Urinary bladder (tissue), 4 donors: ENCODE results near the gene BCL2L13. TPM values are rescaled to one million over a fixed set of nuclear protein-coding genes. Genes with fewer than 3 reads are reported as not detected.

Source experiments
- DNase-seq: peaks from one replicate; pipeline ENCODE4 v3.0.0-alpha.2; 2015; ENCODE audit errors: extremely low spot score
- H3K27ac ChIP-seq: one replicate; pipeline ENCODE4 v1.5.1; 2013; ENCODE audit warnings: low read depth, mild to moderate bottlenecking, moderate library complexity
- H3K36me3 ChIP-seq: one replicate; pipeline ENCODE4 v1.6.1; 2013; ENCODE audit warnings: mild to moderate bottlenecking, moderate library complexity; ENCODE audit not compliant: insufficient read depth
- H3K4me1 ChIP-seq: one replicate; pipeline ENCODE4 v1.6.1; 2013; ENCODE audit warnings: mild to moderate bottlenecking, moderate library complexity; ENCODE audit not compliant: insufficient read depth
- H3K4me3 ChIP-seq: one replicate; pipeline ENCODE4 v1.5.1; 2013; ENCODE audit warnings: low read depth, low read length
- WGBS: extraction: QIAGEN DNeasy Blood & Tissue Kit; methylation state at CpG from one replicate; pipeline ENCODE4 v1.1.7; 2013; 5-methylcytosine and 5-hydroxymethylcytosine counted together
- polyA plus RNA-seq: library from polyadenylated mRNA; stranded (reverse); fragments of 200-250 nt; gene quantifications from one replicate; pipeline ENCODE4 v1.2.3, GENCODE V29; 2013
- total RNA-seq: library from RNA; depleted of rRNA; stranded (reverse); fragments of >200 nt; gene quantifications from one replicate; pipeline ENCODE4 v1.2.3, GENCODE V29; 2014
- donor health status: healthy with polysubstance abuse.
- donor health status: healthy.

BCL2L13 gene
- total and polyA plus RNA-seq, 2 donors: 35.0 to 40.1 TPM

DNA sequence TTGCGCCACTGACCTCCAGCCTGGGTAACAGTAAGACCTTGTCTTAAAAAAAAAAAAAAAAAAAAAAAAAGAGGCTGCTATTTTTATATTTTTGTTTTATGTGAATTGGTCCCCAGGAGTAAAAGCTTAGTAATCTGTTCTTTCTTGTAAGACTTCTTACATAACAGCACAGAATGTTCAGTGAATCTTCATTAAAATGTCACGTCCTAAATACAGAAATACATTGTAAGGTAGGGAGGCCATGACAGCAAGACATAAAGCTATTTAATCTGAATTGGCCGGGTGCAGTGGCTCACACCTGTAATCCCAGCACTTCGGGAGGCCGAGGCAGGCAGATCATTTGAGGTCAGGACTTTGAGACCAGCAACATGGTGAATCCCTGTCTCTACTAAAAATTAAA is 71.5 kb downstream of the BCL2L13 start:
- Histone ChIP-seq H3K4me3 (no peak overlapping the region), H3K4me1 (no peaks in the 10 kb centered on the region), H3K27ac (no peak overlapping the region), H3K36me3 (no peaks in the 10 kb centered on the region)
- WGBS: 95% methylated on average over 5 of the region's 5 CpGs
- DNase-seq: no peak

DNA sequence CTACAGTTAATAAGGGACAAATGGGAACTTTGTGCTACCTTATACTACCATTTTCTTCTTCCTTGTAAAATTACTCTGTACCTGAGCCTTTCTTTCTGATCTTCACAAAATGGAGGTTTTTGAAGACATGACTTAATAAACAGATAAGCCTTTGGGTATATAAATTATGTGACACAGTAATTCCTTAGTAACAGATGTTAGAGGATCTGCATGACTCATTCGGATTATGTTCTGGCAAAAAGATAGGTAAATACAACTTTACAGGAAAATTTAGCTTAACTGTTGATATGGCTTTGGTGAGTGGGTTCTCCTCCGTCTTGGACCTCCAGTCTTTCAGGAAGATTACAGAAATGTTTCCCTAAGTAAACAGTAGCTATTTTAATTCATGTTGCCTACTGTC is 73.9 kb downstream of the BCL2L13 start:
- no peak overlapping the region for H3K4me3 ChIP-seq
- H3K4me1 ChIP-seq: no peaks in the 10 kb centered on the region
- H3K36me3 ChIP-seq: no peaks in the 10 kb centered on the region
- no peak overlapping the region for H3K27ac ChIP-seq
- DNase-seq: no peak
- WGBS: 24% methylated on average over 2 of the region's 2 CpGs

- Histone ChIP-seq H3K27ac (no peak overlapping the region), H3K36me3 (no peaks in the 10 kb centered on the region), H3K4me3 (no peak overlapping the region), H3K4me1 (no peaks in the 10 kb centered on the region)
- WGBS: 87% methylated on average over 3 of the region's 3 CpGs
- no peak for DNase-seq
Observed at GRCh38 chr22:17716529-17716928, 78.0 kb downstream of the BCL2L13 start.

- no peak overlapping the region for H3K4me3 ChIP-seq
- no peaks in the 10 kb centered on the region for H3K4me1 ChIP-seq
- 54% methylated on average over 4 of the region's 4 CpGs for WGBS
- no peak for DNase-seq
- H3K27ac ChIP-seq: no peak overlapping the region
- H3K36me3 ChIP-seq: no peaks in the 10 kb centered on the region
Observed at GRCh38 chr22:17717708-17718107, 79.2 kb downstream of the BCL2L13 start.

DNA sequence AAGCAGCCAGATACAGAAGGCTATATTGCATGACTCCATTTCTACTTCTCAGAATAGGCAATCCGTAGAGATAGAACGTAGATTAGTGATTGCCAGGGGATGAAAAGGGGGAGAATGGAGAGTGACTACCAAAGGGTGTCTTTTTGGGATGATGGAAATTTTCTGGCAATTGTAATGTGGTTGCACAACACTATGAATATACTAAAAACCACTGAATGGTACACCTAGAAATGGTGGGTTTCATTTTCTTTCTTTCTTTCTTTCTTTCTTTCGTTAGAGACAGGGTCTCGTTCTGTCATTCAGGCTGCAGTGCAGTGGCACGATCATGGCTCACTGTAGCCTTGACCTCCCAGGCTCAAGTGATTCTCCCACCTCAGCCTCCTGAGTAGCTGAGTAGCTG is 81.4 kb downstream of the BCL2L13 start:
- DNase-seq: no peak
- WGBS: 96% methylated on average over 5 of the region's 5 CpGs
- Histone ChIP-seq H3K36me3 (no peaks in the 10 kb centered on the region), H3K27ac (no peak overlapping the region), H3K4me3 (no peak overlapping the region), H3K4me1 (no peaks in the 10 kb centered on the region)

GRCh38 chr22:17724241-17724640 is 85.7 kb downstream of the BCL2L13 start:
- H3K36me3 ChIP-seq: no peaks in the 10 kb centered on the region
- H3K4me3 ChIP-seq: no peak overlapping the region
- 72% methylated on average over 5 of the region's 5 CpGs for WGBS
- no peak overlapping the region for H3K27ac ChIP-seq
- DNase-seq: no peak
- H3K4me1 ChIP-seq: no peaks in the 10 kb centered on the region

DNA sequence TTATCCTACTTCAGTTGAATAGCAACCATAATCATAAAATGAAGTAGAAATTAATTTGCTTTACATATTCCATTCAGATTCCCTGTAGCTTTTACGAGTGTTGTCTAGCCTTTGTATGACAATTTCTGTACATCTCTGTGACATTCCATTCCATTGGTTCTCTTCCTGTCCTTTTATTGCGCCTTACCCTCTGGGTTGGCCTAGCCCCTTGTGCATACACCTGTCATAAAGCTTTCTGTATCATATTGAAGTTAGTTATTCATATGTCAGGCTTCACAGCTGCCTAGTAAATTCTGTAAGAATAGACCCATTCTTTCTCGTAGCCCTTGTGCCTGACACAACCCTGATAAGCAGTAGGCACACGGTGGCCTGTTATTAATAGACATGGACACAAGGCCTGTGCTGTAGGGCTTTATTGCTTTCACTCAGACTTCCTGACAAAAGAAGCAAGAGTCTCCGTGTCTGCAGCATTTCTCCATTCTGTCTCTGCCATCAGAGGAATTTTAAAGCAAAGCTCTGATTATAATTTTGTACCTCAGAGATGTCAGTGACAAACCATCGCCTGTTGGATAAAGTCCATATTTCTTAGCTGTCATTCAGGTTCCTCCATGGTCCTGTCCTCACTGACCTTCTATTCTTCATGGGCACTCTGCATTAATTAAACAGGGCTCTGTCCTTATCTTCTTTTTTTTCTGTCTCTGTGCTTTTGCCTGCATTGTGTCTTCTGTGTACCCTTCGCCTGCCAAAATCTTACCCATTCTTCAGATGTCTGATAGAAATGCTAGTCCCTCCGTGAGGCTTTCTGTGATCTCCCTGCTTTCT is 86.3 kb downstream of the BCL2L13 start:
- no peak overlapping the region for H3K27ac ChIP-seq
- 55% methylated on average over 8 of the region's 8 CpGs for WGBS
- DNase-seq: no peak
- H3K36me3 ChIP-seq: peaks cover 3% of the 10 kb centered on the region
- no peaks in the 10 kb centered on the region for H3K4me1 ChIP-seq
- no peak overlapping the region for H3K4me3 ChIP-seq

- Histone ChIP-seq H3K36me3 (peaks cover 3% of the 10 kb centered on the region), H3K4me3 (no peak overlapping the region), H3K27ac (no peak overlapping the region), H3K4me1 (no peaks in the 10 kb centered on the region)
- DNase-seq: no peak
Observed at GRCh38 chr22:17725500-17725796, 86.9 kb downstream of the BCL2L13 start.

- no peaks in the 10 kb centered on the region for H3K4me1 ChIP-seq
- H3K4me3 ChIP-seq: no peak overlapping the region
- H3K27ac ChIP-seq: no peak overlapping the region
- WGBS: 78% methylated on average over 13 of the region's 13 CpGs
- no peak for DNase-seq
- peaks cover 3% of the 10 kb centered on the region for H3K36me3 ChIP-seq
Observed at GRCh38 chr22:17726006-17726927, 87.7 kb downstream of the BCL2L13 start.

- WGBS: 83% methylated on average over 18 of the region's 18 CpGs
- no peak for DNase-seq
- H3K27ac ChIP-seq: no peak overlapping the region
- H3K4me1 ChIP-seq: no peaks in the 10 kb centered on the region
- peaks cover 5% of the 10 kb centered on the region for H3K36me3 ChIP-seq
- no peak overlapping the region for H3K4me3 ChIP-seq
Observed at GRCh38 chr22:17726928-17727897, 88.7 kb downstream of the BCL2L13 start.

DNA sequence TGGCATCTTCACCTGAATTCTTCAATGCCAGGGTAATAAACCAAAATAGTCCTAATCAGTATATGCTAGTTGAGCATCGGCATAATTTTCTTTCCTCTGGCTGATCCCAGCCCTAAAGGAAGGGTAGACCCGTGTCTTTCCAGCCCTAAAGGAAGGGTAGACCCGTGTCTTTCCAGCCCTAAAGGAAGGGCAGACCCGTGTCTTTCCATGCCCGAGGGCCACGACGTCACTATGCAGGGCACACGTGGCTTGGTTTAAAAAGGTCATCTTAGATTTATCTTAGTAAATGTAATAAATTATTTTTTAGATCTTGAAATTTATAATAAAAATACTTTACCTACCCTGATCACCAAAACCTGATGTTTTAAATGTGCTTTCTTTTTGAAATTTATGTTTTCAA is 90.2 kb downstream of the BCL2L13 start:
- no peak overlapping the region for H3K27ac ChIP-seq
- H3K4me3 ChIP-seq: no peak overlapping the region
- no peak for DNase-seq
- peaks cover 5% of the 10 kb centered on the region for H3K36me3 ChIP-seq
- H3K4me1 ChIP-seq: no peaks in the 10 kb centered on the region
- 92% methylated on average over 8 of the region's 8 CpGs for whole genome bisulfite sequencing

- Histone ChIP-seq H3K36me3 (peaks cover 5% of the 10 kb centered on the region), H3K27ac (no peak overlapping the region), H3K4me1 (no peaks in the 10 kb centered on the region), H3K4me3 (no peak overlapping the region)
- 90% methylated on average over 6 of the region's 6 CpGs for WGBS
- no peak for DNase-seq
Observed at GRCh38 chr22:17729561-17729960, 91.0 kb downstream of the BCL2L13 start.

GRCh38 chr22:17732251-17732854 is 93.8 kb downstream of the BCL2L13 start:
- no peaks in the 10 kb centered on the region for H3K4me1 ChIP-seq
- H3K4me3 ChIP-seq: no peak overlapping the region
- no peak overlapping the region for H3K27ac ChIP-seq
- WGBS: 98% methylated on average over 2 of the region's 2 CpGs
- H3K36me3 ChIP-seq: peaks cover 5% of the 10 kb centered on the region
- no peak for DNase-seq
